ENCODE results near the gene CTNNA3. TPM values are rescaled to one million over a fixed set of nuclear protein-coding genes. Genes with fewer than 3 reads are reported as not detected.

CTNNA3 gene
- total RNA-seq, 1 experiment from 2014 or later, result 0.32 TPM

DNA sequence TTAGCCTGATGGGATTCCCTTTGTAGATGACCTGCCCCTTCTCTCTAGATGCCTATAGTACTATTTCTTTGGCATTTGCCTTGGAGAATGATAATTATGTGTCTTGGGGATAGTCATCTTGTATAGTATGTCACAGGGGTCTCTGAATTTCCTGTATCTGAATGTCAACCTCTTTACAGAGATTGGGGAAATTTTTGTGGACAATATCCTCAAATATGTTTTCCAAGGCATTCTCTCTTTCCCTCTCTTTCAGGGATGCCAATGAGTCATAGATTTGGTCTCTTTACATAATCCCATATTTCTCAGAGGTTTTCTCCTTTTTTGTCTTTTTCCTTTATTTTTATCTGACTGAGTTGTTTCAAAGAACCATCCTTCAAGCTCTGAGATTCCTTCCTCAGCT, 99.4 kb downstream of the CTNNA3 start (continued):
- TF ChIP-seq YY1 (IDR thresholded peaks at IDR 0.05; ENCODE audit: extremely low read depth, insufficient replicate concordance, low read depth, low read length), result no peak
- no peak for TF ChIP-seq ZNF274 (IDR thresholded peaks at IDR 0.05; ENCODE audit: low read depth, low read length)
- TF ChIP-seq EZH2 (IDR thresholded peaks at IDR 0.05), result no peak
- no peak for TF ChIP-seq ELF1 (IDR thresholded peaks at IDR 0.05; ENCODE audit: borderline replicate concordance, low read depth)
- TF ChIP-seq, protein P1, sequence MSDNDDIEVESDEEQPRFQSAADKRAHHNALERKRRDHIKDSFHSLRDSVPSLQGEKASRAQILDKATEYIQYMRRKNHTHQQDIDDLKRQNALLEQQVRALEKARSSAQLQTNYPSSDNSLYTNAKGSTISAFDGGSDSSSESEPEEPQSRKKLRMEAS (IDR thresholded peaks at IDR 0.05), result no peak
- no peak for TF ChIP-seq JUND (IDR thresholded peaks at IDR 0.05)
- no peak for TF ChIP-seq SRF (IDR thresholded peaks at IDR 0.05; ENCODE audit: low read depth)
- TF ChIP-seq EGR1 (IDR thresholded peaks at IDR 0.05; ENCODE audit: low read depth), result no peak

DNA sequence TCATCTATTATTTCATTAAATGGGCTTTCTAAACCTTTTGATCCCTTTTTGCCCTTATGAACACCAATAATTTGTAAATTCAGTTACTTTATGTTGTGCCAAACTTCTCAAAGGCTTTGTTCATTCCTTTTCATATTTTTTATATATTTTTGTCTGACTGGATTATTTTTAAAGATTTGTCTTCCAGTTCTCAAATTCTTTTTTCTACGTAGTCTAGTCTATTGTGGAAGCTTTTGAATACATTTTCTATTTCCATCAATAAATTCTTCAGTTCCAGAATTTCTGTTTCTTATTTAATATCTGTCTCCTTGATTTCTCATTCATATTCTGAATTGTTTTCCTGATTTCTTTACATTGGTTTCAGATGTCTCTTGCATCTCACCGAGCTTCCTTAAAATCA, 108.2 kb downstream of the CTNNA3 start:
- Histone ChIP-seq H4K20me1 (ENCODE audit: insufficient read depth) (no peaks in the 10 kb centered on the region), H3K79me2 (ENCODE audit: insufficient read depth, low read length) (no peaks in the 10 kb centered on the region), H3K4me2 (ENCODE audit: low read length) (no peak overlapping the region), H2AFZ (ENCODE audit: low read depth, low read length, poor library complexity, severe bottlenecking) (no peak overlapping the region), H3K9me2 (ENCODE audit: insufficient read depth) (no peaks in the 10 kb centered on the region), H3K27ac (ENCODE audit: low read depth, low read length) (no peak overlapping the region), H3K9ac (ENCODE audit: low read length) (no peak overlapping the region), H3K36me3 (ENCODE audit: control insufficient read depth in 1 of 2, insufficient read depth in 2 of 2, low read length in 2 of 2) (no peaks in the 10 kb centered on the region), H3K9me3 (ENCODE audit: control insufficient read depth in 1 of 2, insufficient read depth in 1 of 2, low read depth in 1 of 2, low read length in 2 of 2) (peaks cover 3 to 5% of the 10 kb centered on the region in 2 experiments; a peak in 1 of 4 replicates), H3K27me3 (ENCODE audit: insufficient read depth, low read length) (no peaks in the 10 kb centered on the region), H3K4me1 (ENCODE audit: control insufficient read depth in 1 of 2, insufficient read depth in 2 of 2, low read length in 2 of 2) (no peaks in the 10 kb centered on the region), H3K4me3 (replicated peaks in 1 of 2; ENCODE audit: low read depth in 1 of 2, low read length in 2 of 2) (no peak overlapping the region)
- ChIA-PET CTCF (no interaction called here), RAD21 (ENCODE audit: low non-redundant PET in 1 of 2, low total read pairs in 2 of 2, uncharacterized antibody in 2 of 2, unreplicated experiment in 2 of 2) (no interaction called here), POLR2A (no interaction called here)
- BruUV-seq (replicated peaks), result no TSS peak
- no peak for DNase-seq (ENCODE audit: low read depth, low spot score)
- ATAC-seq, result no peak
- TF ChIP-seq EZH2phosphoT487 (IDR thresholded peaks at IDR 0.05; ENCODE audit: borderline replicate concordance) (no peak), ZFX (IDR thresholded peaks at IDR 0.05) (no peak), ZNF274 (IDR thresholded peaks at IDR 0.05; ENCODE audit: low read depth, low read length) (no peak)
- intact Hi-C loops (cut with micrococcal nuclease), result no loop called here

DNA sequence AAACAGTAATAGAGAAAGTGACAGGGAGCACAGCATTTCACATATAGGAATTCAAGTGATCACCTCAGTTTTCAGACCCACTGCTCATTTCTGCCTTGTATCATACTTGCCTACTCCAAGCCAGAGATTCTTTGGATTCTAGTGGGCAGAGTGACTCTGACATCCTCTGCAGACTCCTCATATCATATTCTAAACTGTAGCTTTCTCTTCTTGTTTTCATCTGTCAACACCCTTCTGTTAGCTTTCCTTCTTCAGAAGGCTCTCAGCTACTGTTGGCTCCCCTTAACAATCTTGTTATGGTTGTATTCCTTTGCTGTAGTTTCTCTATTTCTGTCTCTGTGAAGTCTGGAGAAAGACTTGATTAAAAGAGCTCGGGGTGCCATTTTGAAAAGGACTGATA, 120.5 kb downstream of the CTNNA3 start:
- Histone ChIP-seq H3K79me2 (ENCODE audit: insufficient read depth, low read length) (no peaks in the 10 kb centered on the region), H3K9me3 (ENCODE audit: control insufficient read depth in 1 of 2, insufficient read depth in 1 of 2, low read depth in 1 of 2, low read length in 2 of 2) (no peaks in the 10 kb centered on the region), H3K36me3 (ENCODE audit: control insufficient read depth in 1 of 2, insufficient read depth in 2 of 2, low read length in 2 of 2) (no peaks in the 10 kb centered on the region), H4K20me1 (ENCODE audit: insufficient read depth) (no peaks in the 10 kb centered on the region), H3K9me2 (ENCODE audit: insufficient read depth) (no peaks in the 10 kb centered on the region), H2AFZ (ENCODE audit: low read depth, low read length, poor library complexity, severe bottlenecking) (no peak overlapping the region), H3K4me3 (replicated peaks in 1 of 2; ENCODE audit: low read depth in 1 of 2, low read length in 2 of 2) (no peak overlapping the region), H3K27me3 (ENCODE audit: insufficient read depth, low read length) (no peaks in the 10 kb centered on the region), H3K4me1 (ENCODE audit: control insufficient read depth in 1 of 2, insufficient read depth in 2 of 2, low read length in 2 of 2) (no peaks in the 10 kb centered on the region), H3K4me2 (ENCODE audit: low read length) (no peak overlapping the region), H3K27ac (ENCODE audit: low read depth, low read length) (no peak overlapping the region), H3K9ac (ENCODE audit: low read length) (no peak overlapping the region)
- intact Hi-C loops (cut with micrococcal nuclease), result no loop called here
- ChIA-PET POLR2A (no interaction called here), CTCF (no interaction called here), RAD21 (ENCODE audit: low non-redundant PET in 1 of 2, low total read pairs in 2 of 2, uncharacterized antibody in 2 of 2, unreplicated experiment in 2 of 2) (no interaction called here)
- no TSS peak for BruUV-seq (replicated peaks)
- no peak for ATAC-seq
- DNase-seq (ENCODE audit: low read depth, low spot score), result no peak
- TF ChIP-seq SRF (IDR thresholded peaks at IDR 0.05; ENCODE audit: low read depth), result no peak
- TF ChIP-seq EGR1 (IDR thresholded peaks at IDR 0.05; ENCODE audit: low read depth), result no peak
- no peak for TF ChIP-seq JUND (IDR thresholded peaks at IDR 0.05)
- TF ChIP-seq, protein P1 (IDR thresholded peaks at IDR 0.05), result no peak
- TF ChIP-seq POLR2A (IDR thresholded peaks at IDR 0.05; ENCODE audit: borderline replicate concordance, extremely low read depth, insufficient read depth, insufficient read length), result no peak
- TF ChIP-seq, protein P2, sequence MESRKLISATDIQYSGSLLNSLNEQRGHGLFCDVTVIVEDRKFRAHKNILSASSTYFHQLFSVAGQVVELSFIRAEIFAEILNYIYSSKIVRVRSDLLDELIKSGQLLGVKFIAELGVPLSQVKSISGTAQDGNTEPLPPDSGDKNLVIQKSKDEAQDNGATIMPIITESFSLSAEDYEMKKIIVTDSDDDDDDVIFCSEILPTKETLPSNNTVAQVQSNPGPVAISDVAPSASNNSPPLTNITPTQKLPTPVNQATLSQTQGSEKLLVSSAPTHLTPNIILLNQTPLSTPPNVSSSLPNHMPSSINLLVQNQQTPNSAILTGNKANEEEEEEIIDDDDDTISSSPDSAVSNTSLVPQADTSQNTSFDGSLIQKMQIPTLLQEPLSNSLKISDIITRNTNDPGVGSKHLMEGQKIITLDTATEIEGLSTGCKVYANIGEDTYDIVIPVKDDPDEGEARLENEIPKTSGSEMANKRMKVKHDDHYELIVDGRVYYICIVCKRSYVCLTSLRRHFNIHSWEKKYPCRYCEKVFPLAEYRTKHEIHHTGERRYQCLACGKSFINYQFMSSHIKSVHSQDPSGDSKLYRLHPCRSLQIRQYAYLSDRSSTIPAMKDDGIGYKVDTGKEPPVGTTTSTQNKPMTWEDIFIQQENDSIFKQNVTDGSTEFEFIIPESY (IDR thresholded peaks at IDR 0.05; ENCODE audit: extremely low read depth, insufficient replicate concordance, low read length), result no peak
- TF ChIP-seq, protein P3, sequence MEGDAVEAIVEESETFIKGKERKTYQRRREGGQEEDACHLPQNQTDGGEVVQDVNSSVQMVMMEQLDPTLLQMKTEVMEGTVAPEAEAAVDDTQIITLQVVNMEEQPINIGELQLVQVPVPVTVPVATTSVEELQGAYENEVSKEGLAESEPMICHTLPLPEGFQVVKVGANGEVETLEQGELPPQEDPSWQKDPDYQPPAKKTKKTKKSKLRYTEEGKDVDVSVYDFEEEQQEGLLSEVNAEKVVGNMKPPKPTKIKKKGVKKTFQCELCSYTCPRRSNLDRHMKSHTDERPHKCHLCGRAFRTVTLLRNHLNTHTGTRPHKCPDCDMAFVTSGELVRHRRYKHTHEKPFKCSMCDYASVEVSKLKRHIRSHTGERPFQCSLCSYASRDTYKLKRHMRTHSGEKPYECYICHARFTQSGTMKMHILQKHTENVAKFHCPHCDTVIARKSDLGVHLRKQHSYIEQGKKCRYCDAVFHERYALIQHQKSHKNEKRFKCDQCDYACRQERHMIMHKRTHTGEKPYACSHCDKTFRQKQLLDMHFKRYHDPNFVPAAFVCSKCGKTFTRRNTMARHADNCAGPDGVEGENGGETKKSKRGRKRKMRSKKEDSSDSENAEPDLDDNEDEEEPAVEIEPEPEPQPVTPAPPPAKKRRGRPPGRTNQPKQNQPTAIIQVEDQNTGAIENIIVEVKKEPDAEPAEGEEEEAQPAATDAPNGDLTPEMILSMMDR (IDR thresholded peaks at IDR 0.05 in 2 of 3, conservative IDR thresholded peaks at IDR 0.05 in 1 of 3; ENCODE audit: borderline replicate concordance in 1 of 3, insufficient read depth in 1 of 3, low read depth in 2 of 3, low read length in 2 of 3), result no peak
- no peak for TF ChIP-seq SP1 (IDR thresholded peaks at IDR 0.05; ENCODE audit: low read depth)
- TF ChIP-seq YY1 (IDR thresholded peaks at IDR 0.05; ENCODE audit: extremely low read depth, insufficient replicate concordance, low read depth, low read length), result no peak
- TF ChIP-seq ZFX (IDR thresholded peaks at IDR 0.05), result no peak
- TF ChIP-seq, protein P4, sequence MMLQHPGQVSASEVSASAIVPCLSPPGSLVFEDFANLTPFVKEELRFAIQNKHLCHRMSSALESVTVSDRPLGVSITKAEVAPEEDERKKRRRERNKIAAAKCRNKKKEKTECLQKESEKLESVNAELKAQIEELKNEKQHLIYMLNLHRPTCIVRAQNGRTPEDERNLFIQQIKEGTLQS (IDR thresholded peaks at IDR 0.05), result no peak
